Activated T-helper 1 cell treated with anti-CD3 and anti-CD28 coated beads, Interleukin-12 subunit alpha, Interleukin-12 subunit beta, Interleukin-2, Interleukin-4 antibody, amounts not matched to agents 30 ng/mL and 10 ng/mL and 1 ng/mL, durations not matched to agents 14 hours and 24 hours and 36 hours (primary cell): Measurements from ENCODE around the gene WASHC2A. TPM values are rescaled to one million over a fixed set of nuclear protein-coding genes. Genes with fewer than 3 reads are reported as not detected.
"Not testable (repeated sequence)": the region's sequence is repeated elsewhere in the genome, so short reads cannot be mapped to it uniquely, and the experiment has no call there.

Experiments used
- DNase-seq: peaks from one replicate; pipeline ENCODE4 v3.0.0; 2021; ENCODE audit warnings: low spot score
- H3K27ac Mint-ChIP-seq: one replicate; pipeline ENCODE4 v1.8.0; 2021; ENCODE audit warnings: mild to moderate bottlenecking, mixed read lengths
- H3K27me3 Mint-ChIP-seq: one replicate; pipeline ENCODE4 v1.8.0; 2022; ENCODE audit warnings: mild to moderate bottlenecking, moderate library complexity, mixed read lengths; ENCODE audit not compliant: insufficient read depth
- H3K36me3 Mint-ChIP-seq: one replicate; pipeline ENCODE4 v1.8.0; 2021; ENCODE audit warnings: low read depth, mixed read lengths
- H3K4me1 Mint-ChIP-seq: one replicate; pipeline ENCODE4 v1.8.0; 2021; ENCODE audit warnings: low read depth, mixed read lengths
- H3K4me3 Mint-ChIP-seq: one replicate; pipeline ENCODE4 v1.8.0; 2021; ENCODE audit warnings: mild to moderate bottlenecking, moderate library complexity, mixed read lengths
- H3K9me3 Mint-ChIP-seq: one replicate; pipeline ENCODE4 v1.8.0; 2021; ENCODE audit warnings: mixed read lengths
- intact Hi-C: fragments of 100-400 bp; cut with micrococcal nuclease; formaldehyde crosslinking; loops from one replicate; pipeline ENCODE4 v1.15.1; 2024
- total RNA-seq: library from RNA; stranded (reverse); gene quantifications from 2 replicates; pipeline ENCODE4 v1.2.3, GENCODE V29; 2022

Gene WASHC2A
- total RNA-seq, 1 donor from 2014 or later = 26.8 TPM

DNA sequence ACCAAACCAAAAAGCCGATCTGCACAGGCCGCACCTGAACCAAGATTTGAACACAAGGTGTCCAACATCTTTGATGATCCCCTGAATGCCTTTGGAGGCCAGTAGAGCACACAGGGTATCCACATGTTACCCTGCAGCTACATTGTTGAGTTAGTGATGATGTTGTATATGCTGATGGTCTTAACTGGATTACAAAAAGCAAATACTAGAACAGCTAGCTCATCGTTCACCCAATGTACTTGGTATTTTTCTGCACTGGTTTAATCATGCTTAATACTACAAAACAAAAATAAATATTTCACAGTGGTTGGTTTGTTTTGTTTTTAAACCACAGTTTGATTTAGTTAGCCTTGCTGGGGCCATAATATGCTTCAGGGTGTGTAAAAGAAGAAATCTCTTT is 65.1 kb downstream of the WASHC2A start:
- H3K27me3 Mint-ChIP-seq, H3K4me1 Mint-ChIP-seq, intact Hi-C loops, H3K27ac Mint-ChIP-seq, DNase-seq, H3K9me3 Mint-ChIP-seq, H3K4me3 Mint-ChIP-seq: not testable (repeated sequence)
- H3K36me3 Mint-ChIP-seq = peaks cover 19% of the 10 kb centered on the region

DNA sequence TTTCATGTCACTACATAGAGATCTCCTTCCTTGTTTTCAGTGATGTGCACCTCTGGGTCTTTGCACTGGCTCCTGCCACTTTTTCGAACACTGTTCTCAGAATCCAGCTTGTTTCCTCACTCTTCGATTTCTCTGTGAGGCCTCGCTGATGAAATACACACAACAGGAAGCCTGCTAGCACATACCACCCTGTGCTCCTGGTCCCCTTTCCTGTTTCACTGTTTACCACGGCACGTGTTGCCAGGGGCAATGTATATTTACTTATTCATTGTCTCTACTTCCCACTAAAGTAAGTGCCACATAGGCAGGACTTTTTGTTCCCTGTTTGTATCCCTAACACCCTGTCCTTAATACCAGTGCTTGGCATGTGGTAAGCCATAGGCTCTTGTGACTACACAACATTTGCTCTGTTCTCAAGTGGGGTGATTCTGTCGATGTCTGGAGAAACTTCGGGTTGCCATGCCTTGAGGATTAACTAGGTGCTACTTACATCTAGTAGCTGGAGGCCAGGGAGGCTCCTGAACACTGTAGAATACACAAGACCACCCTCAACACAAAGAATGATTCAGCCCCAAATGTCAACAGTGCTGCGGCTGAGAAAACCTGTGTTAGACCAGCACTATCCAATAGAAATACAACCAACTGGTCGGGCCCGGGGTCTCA is 75.9 kb downstream of the WASHC2A start:
- H3K4me3 Mint-ChIP-seq, H3K9me3 Mint-ChIP-seq, DNase-seq, H3K27me3 Mint-ChIP-seq, H3K4me1 Mint-ChIP-seq, H3K36me3 Mint-ChIP-seq, intact Hi-C loops, H3K27ac Mint-ChIP-seq: not testable (repeated sequence)

DNA sequence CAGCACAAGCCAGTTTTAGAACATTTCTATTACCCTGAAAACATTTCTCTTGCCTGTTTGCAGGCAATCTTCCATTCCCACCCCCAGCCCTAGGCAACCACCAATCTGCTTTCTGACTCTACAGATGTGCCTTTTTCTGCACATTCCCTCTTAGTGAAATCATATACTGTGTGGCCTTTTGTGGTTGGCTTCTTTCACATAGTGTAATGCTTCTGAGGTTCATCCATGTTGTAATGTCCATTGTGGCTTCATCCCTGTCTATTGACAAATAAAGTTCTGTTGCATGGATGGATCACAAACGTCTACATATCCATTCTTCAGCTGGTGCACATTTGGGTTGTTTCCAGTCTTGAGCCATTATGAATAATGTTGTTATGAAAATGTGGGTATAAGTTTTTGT is 77.8 kb downstream of the WASHC2A start:
- H3K4me1 Mint-ChIP-seq, H3K4me3 Mint-ChIP-seq, H3K27ac Mint-ChIP-seq, DNase-seq, H3K9me3 Mint-ChIP-seq, H3K27me3 Mint-ChIP-seq, intact Hi-C loops, H3K36me3 Mint-ChIP-seq: not testable (repeated sequence)

DNA sequence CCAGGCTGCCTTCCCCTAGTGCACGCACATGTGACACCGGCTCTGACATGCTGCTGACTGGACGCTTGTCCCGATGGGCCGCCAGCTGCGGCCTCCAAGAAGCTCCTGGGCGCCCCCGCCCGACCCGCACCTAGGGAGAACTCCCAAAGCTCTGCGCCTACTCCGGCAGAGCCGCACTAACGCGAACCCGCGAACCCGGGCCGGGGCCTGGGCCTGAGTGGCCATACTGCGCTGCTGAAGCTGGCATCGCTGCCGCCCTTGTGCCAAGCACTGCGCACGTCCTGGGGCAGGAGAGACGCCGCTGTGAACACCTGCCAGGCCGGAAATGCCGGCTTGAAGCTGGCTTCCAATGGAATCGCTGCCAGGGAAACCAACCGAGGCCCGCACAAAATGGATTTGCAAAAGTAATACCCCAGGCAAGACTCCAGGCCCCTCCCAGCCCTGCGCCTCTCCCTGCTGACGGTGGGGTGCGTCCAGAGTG is 85.1 kb downstream of the WASHC2A start:
- Mint-ChIP-seq H3K9me3 (no peaks in the 10 kb centered on the region), H3K4me1 (no peaks in the 10 kb centered on the region), H3K27me3 (peaks cover 7% of the 10 kb centered on the region), H3K27ac (no peak overlapping the region), H3K4me3 (no peak overlapping the region), H3K36me3 (no peaks in the 10 kb centered on the region)
- intact Hi-C loops = no loop called here
- no peak for DNase-seq

DNA sequence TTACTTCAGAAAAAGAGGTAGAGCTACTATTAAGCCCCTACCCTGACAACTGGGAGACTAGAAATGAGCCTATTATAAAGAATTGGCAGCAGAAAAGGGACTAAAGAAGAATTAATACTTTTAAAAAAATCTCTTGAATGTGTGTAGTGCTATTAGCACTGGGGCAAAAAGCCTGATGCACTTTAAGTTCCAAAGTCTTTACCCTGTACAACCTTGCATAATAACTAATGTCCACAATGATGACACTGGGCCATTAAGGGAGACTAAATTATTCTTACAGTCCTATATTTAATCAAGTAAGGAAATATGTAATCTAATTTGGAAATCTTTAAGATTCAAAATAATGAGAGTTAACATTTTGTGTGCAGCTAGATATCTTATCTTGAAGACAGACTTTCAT is 90.1 kb downstream of the WASHC2A start:
- H3K27me3 Mint-ChIP-seq, H3K9me3 Mint-ChIP-seq, H3K4me3 Mint-ChIP-seq, DNase-seq, H3K36me3 Mint-ChIP-seq, H3K4me1 Mint-ChIP-seq, intact Hi-C loops, H3K27ac Mint-ChIP-seq: not testable (repeated sequence)

DNA sequence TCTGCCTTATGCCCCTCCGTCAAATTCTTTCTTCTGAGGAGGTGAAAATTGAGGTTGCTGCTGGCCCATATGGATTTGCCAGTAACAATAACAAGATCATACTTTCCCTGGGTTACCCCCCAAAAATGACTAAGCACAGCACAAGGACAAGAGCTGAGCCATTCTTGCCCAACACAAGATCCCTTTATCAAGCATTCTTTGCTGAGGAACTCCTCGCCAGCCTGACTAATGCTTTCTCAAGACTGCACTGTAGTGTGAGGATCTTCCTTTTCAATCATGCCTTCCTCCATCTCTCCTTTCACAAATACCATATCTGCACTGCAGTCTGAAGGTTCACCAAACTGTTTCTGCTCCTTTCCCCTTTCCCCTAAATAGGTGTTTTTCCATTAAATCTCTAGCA is 92.1 kb downstream of the WASHC2A start:
- H3K27ac Mint-ChIP-seq, H3K4me3 Mint-ChIP-seq, H3K27me3 Mint-ChIP-seq, H3K4me1 Mint-ChIP-seq, intact Hi-C loops, DNase-seq, H3K9me3 Mint-ChIP-seq, H3K36me3 Mint-ChIP-seq: not testable (repeated sequence)

DNA sequence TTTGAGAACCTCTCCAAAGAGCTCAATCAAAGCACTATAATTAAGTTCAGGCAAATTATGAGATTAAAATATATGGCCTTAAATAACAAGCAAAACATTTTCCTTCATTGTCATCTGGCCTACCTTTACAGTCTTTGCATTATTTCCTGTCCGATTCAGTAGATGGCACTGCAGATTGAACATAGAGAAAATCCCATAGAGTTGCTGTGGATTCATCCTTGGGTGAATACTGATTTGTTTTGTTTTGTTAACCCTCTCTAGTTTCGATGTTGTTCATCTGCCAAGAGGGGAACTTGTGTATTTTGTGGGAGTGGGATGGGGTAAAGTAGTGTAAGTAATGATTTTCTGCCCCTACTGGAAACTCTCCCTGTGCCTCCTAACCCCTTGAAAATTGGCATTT is 97.3 kb downstream of the WASHC2A start:
- H3K27ac Mint-ChIP-seq, H3K36me3 Mint-ChIP-seq, H3K9me3 Mint-ChIP-seq, intact Hi-C loops, DNase-seq, H3K27me3 Mint-ChIP-seq, H3K4me1 Mint-ChIP-seq, H3K4me3 Mint-ChIP-seq: not testable (repeated sequence)

DNA sequence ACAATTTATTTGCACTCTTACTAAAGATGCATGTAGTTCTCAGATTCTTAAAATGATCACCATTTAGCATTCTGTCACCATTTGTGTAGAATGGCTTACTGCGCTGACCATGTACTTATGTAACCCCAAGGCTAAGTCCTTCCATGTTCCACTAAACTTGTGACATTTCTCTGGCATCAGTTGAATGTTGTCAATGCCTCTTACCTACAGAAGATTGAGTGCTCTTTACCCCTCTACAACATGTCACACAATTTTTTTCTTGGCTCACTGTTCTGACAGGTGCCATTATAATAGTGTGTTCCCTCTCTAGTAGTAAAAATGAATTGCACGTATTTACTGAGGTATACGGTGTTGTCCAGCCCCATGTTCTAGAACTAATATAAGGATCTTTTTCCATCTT is 100.1 kb downstream of the WASHC2A start:
- H3K27ac Mint-ChIP-seq, H3K4me1 Mint-ChIP-seq, intact Hi-C loops, DNase-seq, H3K27me3 Mint-ChIP-seq, H3K9me3 Mint-ChIP-seq, H3K4me3 Mint-ChIP-seq, H3K36me3 Mint-ChIP-seq: not testable (repeated sequence)

DNA sequence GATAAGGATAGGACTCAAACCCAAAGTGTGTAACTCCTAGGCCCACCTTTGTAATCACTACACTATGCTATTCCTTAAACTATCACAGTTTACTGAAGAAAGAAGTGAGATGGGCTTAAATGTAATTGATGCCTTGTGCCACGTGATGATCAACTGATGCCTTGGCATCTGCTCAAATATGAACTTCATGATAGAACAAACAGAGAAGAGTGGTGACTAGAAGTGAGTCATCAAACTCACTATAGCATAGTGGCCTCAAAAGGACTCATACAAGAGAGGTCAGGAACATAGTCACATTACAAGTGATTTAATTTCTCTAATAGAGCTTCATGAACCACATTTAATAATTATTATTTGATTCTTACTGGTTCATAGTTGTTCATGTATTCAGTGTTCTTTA is 101.8 kb downstream of the WASHC2A start:
- intact Hi-C loops, DNase-seq, H3K4me1 Mint-ChIP-seq, H3K36me3 Mint-ChIP-seq, H3K4me3 Mint-ChIP-seq, H3K27me3 Mint-ChIP-seq, H3K9me3 Mint-ChIP-seq, H3K27ac Mint-ChIP-seq: not testable (repeated sequence)

DNA sequence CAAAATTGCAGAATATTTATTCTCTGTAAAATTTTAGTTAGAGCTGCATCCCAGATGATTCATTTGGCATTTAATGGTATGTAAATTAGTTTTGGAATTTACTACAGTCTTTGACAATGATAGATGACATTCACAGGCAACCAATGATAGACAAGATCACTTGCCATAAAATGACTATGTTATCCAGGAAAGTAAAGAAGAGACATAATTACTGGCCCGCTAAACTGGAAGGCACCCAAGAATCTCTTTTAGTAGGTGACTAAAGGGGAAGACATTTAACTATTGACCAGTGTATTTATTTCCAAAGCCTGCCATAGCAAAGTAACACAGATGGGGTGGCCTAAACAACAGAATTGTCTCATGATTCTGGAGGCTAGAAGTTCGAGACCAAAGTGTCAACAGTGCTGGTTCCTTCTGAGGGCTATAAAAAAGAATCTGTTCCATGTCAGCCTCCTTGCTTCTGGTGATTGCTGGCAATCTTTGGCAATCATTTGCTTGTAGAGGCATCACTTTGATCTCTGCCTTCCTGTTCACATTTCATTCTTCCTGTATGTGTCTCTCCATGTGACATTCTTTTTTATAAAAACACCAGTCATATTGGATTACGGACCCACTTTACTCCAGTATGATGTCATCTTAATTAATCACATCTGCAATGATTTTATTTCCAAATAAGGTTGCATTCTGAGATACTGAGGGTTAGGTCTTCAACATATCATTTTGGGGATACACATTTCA is 107.2 kb downstream of the WASHC2A start:
- H3K9me3 Mint-ChIP-seq, H3K36me3 Mint-ChIP-seq, intact Hi-C loops, H3K4me3 Mint-ChIP-seq, H3K27me3 Mint-ChIP-seq, H3K27ac Mint-ChIP-seq, H3K4me1 Mint-ChIP-seq, DNase-seq: not testable (repeated sequence)

Other genes with a start within 250 kb of the WASHC2A start
- 35.8 and 38.2 TPM in 2 replicates for gene PARG, start 125.9 kb upstream of the WASHC2A start, total RNA-seq
- gene TIMM23B, start 125.9 kb upstream of the WASHC2A start, total RNA-seq = 31.6 and 31.7 TPM in 2 replicates
- 25.0 and 27.6 TPM in 2 replicates for gene AGAP6, start 79.5 kb upstream of the WASHC2A start, total RNA-seq
- gene ASAH2, start 183.6 kb downstream of the WASHC2A start, total RNA-seq = 2.2 and 5.4 TPM in 2 replicates